DND-41 (cell line): Measurements from ENCODE around the gene ZNF540.

Experiments
- EZH2 ChIP-seq: IDR thresholded peaks from 3 replicates; pipeline ENCODE4 v1.6.1; 2012; ENCODE audit warnings: borderline replicate concordance, low read depth, mild to moderate bottlenecking, moderate library complexity, low read length, inconsistent platforms; ENCODE audit not compliant: severe bottlenecking
- TF ChIP-seq, protein P1 (sequence below): IDR thresholded peaks from 2 replicates; pipeline ENCODE4 v1.5.1; 2012; ENCODE audit warnings: borderline replicate concordance, low read length, moderate library complexity, mild to moderate bottlenecking; ENCODE audit not compliant: poor library complexity, severe bottlenecking; ENCODE audit errors: extremely low read depth

DNA sequence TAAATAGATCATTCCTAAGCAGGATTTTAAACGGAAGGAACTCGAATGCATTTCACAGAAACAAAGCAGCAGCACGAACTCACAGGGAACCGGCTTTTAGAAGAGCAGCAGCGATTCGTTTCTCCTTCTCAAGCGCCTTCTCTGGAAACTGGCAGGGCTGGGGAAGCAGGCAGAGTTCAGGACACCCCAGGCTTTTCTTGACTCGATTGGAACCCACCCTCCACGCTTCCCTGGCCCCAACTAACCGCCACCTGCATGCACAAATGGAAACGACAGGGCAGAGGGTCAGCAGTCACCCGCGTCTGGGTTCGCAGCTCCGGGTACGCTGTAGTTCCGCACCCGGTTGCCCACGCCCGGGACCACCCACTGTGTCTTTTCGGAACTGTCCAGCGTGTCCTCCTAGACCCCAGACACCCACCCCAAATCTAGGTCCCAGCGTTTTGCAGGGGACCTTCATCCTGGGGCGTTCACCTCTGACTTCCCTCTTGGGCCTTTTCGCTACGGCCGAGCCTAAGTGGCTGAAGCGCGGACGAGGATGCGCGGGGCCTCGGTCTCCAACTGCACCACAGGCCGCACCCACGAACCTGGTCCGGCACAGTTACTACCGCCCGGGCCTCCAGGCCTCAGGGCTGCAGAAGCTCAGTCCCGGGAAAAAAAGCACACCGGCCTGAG is 60.1 kb downstream of the ZNF540 start:
- TF ChIP-seq, protein P1, sequence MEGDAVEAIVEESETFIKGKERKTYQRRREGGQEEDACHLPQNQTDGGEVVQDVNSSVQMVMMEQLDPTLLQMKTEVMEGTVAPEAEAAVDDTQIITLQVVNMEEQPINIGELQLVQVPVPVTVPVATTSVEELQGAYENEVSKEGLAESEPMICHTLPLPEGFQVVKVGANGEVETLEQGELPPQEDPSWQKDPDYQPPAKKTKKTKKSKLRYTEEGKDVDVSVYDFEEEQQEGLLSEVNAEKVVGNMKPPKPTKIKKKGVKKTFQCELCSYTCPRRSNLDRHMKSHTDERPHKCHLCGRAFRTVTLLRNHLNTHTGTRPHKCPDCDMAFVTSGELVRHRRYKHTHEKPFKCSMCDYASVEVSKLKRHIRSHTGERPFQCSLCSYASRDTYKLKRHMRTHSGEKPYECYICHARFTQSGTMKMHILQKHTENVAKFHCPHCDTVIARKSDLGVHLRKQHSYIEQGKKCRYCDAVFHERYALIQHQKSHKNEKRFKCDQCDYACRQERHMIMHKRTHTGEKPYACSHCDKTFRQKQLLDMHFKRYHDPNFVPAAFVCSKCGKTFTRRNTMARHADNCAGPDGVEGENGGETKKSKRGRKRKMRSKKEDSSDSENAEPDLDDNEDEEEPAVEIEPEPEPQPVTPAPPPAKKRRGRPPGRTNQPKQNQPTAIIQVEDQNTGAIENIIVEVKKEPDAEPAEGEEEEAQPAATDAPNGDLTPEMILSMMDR: peak; percentile 14
- no peak for TF ChIP-seq EZH2
